AG08396 (cell line): ENCODE results near the gene TRIM7.
"Not testable (repeated sequence)": the region's sequence is repeated elsewhere in the genome, so short reads cannot be mapped to it uniquely, and the experiment has no call there.

Experiments
- DNase-seq: peaks from one replicate; pipeline ENCODE4 v3.0.0; 2012; ENCODE audit warnings: low spot score, mixed read lengths

Gene TRIM7

GRCh38 chr5:181212934-181213333 is 7.9 kb upstream of the TRIM7 start:
- no peak for DNase-seq

- no peak for DNase-seq
These were observed 7.1 kb upstream of the TRIM7 start for GRCh38 chr5:181212080-181212479.

- no peak for DNase-seq
These were observed 6.2 kb upstream of the TRIM7 start for GRCh38 chr5:181211208-181211607.

GRCh38 chr5:181210698-181211097 is 5.7 kb upstream of the TRIM7 start:
- not testable (repeated sequence) for DNase-seq

GRCh38 chr5:181210148-181210547 is 5.2 kb upstream of the TRIM7 start:
- not testable (repeated sequence) for DNase-seq

DNA sequence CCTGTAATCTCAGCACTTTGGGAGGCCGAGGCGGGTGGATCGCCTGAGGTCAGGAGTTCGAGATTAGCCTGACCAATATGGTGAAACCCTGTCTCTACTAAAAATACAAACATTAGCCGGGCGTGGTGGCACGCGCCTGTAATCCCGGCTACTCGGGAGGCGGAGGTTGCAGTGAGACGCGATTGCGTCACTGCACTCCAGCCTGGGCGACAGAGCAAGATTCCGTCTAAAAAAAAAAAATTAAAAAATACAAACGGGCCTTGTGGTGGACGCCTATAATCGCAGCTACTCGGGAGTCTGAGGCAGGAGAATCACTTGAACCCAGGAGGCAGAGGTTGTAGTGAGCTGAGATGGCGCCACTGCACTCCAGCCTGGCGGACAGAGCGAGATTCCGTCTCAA is 4.0 kb upstream of the TRIM7 start:
- DNase-seq = not testable (repeated sequence)

GRCh38 chr5:181207960-181208253 is 2.9 kb upstream of the TRIM7 start:
- no peak for DNase-seq

GRCh38 chr5:181207214-181207959 is 2.4 kb upstream of the TRIM7 start:
- peak; percentile 72 for DNase-seq

- DNase-seq = no peak
These were observed 1.0 kb upstream of the TRIM7 start for GRCh38 chr5:181205761-181206649.

DNA sequence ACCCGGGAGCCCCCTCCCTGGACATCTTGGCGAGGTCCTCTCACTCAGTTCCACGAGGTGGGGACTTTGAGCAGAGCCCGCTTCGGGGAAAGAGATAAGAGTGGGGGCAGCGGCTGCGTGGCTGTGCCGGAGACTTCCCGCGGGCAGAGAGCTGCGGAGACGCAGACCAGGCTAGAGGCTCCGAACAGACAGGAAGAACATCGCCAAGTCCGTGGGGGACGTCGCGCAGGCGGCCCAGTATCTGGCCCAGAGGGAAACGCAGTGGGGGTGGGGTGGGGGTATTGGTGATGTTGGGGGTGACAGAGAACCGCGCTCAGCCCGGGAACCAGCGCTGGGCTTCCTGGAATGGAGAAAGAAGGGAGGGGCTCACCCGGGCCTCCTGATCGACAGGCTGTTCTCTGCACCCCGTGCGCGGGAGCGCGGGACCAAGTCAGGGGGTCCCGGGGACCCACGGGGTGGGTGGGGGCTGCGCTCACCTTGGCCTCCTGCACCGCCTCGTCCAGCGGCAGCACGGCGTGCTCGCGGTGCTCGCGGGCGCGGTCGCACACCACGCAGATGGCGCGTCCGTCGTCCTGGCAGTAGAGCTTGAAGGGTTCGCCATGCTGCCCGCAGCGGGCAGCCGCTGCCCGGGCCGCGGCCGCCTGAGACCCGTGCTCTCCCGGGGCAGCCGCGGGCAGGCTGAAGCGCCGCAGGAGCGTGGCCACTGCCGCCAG is 727 bp downstream of the TRIM7 start:
- DNase-seq = peak; percentile 56

DNA sequence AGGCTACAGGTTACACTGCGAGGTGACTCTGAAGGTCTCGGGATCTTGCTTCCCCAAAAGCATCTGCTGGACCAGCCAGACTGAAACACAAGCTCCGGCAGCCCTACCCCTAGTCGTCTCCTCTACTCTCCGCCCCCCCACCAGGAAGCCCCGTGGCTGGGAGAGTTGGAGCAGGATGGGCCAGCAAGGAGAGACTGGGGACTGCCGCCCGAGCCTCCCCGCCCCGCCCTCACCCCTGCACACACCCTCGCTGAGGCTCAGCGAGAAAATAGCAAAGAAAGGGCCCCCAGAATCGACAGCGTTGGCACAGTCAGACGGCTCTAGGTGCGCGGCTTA is 1.3 kb downstream of the TRIM7 start:
- no peak for DNase-seq

GRCh38 chr5:181203093-181203711 is 1.8 kb downstream of the TRIM7 start:
- DNase-seq = no peak

GRCh38 chr5:181200816-181201215 is 4.2 kb downstream of the TRIM7 start:
- DNase-seq = no peak

DNA sequence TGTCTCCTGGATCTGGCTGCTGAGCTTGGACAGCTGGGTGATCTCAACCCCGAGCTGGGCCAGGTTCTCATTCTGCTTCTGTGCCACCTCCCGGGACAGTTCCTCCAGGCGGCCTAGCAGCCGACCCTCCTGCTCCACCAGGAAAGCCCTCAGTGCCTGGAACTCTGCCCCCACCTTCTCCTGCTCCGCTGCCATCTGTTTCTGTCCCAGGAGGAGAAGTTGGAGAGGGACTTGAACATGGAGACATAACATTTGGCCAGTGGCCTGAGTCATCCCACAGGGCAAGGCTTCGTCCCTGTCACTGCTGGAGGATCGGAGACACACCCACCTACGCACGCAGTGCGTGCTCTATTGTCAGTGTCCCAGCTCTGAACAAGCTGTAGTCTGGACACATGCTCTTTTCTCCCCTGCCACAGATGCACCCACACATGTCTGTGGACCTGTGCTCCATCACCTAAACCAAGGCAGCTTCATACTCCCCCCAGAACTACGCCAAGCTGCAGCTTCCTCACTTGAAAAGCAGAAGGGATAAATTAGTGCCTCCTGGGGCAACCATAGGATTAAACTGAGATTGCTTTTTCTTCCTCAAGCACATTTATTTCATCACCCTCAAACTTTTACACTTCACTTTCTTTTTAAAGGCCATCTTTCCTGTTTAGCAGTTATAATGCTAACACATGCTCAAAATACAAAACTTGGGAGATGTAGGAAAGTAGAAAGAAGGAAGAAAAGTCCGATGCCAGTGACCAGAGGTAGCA is 4.9 kb downstream of the TRIM7 start:
- no peak for DNase-seq

DNA sequence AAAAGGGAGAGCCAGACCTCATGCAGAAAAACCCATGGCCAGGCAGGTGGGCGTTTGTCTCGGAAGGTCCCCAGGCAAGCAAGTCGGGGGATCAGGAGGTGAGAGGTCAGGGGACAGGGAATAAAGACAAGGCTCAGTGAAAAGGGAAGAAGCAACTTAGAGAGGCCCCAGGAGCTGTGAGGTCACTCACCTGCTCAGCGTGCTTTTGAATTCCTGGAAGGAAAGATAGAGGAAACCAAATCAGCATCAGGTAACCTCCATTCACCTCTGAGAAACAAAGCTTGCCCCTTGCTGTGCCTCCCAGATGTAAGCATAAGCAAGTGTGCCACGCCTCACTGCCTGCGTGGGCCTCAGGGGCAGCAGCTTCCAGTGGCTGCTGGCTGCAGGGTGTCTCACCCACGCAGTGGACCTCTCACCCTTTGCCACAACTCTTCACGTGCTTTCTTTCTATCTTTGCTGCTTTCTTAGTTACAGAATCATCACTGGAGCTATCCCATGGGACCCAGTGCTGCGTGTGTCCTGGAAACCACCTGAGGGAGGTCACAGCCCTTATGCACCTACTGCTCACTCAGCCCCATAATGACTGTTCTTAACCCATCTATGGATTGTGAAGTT is 6.0 kb downstream of the TRIM7 start:
- no peak for DNase-seq

DNA sequence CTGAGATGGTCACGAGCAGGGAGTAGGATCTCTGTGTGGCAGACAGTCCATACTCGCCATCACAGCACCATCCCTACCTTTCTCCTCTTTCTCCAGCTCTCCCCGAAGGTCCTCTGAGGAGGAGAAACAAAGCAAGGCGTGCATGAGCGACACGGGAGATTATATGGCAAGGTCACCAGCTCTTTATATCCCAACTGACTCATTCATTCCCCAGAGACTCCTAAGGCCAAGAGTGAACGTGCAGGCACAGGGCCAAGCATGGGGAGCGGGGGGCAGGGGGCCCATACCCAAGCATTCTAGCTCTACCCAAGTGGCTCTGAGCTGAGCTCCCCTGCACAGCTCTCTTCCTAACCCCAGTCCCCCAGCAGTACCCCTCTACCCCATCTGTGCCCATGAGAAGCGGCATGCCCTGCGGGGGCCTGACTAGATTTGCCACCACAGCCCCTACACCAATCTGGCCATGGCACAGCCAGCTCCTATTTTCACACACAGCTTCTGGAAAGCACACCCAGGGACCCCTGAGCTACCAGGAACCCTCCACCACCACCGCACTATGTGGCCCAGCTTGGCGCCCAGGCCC is 6.8 kb downstream of the TRIM7 start:
- no peak for DNase-seq

DNA sequence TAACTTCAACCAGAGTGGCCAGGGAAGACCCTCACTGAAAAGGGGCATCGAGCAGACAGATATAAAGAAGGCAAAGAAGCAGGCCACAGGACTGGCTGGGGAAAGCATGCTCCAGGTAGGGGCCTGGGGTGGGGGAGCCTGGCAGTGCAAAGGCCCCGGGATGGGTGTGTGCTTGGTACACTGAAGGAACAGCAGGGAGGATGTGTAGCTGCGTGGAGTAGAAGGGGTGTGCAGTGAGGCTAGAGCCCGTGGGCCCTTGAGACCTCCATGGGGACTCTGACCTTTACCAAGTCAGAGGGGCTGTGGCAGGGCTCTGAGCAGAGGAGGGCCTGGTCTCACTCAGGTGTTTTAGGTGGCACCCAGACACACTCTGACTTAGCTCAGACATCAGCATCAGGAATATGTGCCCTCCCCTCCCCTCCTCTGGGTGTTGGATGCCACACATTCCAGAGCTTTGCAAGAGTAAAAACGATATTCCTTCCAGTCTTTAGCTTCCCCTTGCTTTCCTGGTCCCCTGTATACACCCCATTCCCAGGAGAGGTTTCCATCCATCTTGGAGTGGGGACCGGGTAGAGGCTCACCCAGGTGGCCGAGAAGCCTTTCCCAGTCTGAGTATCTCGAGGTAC is 7.6 kb downstream of the TRIM7 start:
- no peak for DNase-seq

- DNase-seq = no peak
These were observed 9.7 kb downstream of the TRIM7 start for GRCh38 chr5:181195249-181195761.

DNA sequence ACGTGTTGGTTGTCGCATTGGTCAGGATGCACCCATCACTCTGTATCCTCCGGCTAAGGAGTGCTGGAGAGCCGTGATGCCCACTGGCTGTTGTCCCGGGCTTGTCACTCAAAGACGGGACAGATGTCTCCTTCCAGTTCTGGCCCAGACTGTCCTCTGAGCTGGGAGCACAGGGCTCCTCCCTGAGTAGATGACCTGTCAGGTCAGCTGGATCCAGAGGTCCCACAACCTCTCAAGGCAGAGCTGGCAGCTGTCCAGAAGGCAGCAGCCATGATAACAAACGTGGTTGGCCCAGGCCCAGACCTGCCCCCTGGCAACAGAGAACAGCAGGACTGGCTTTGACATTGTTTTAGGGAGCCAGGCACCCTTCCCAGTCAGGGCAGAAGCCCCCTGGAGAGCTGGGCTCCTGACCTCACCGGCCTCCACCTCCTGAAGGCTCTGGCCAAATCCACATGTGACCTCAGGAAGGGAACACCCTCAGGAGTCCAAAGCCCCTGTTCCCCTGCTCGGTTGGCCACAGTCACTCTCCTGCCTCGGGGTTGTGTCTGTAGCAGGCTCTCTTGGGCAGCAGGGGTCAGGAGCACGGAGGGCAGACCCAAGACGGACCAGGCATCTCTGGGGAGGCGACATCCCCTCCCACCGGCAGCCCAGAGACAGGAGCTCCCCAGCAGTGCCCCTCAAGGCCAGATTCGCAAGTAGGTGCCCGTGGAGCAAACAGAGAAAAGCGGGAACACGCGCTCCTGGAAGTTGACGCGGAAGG is 10.3 kb downstream of the TRIM7 start:
- no peak for DNase-seq

DNA sequence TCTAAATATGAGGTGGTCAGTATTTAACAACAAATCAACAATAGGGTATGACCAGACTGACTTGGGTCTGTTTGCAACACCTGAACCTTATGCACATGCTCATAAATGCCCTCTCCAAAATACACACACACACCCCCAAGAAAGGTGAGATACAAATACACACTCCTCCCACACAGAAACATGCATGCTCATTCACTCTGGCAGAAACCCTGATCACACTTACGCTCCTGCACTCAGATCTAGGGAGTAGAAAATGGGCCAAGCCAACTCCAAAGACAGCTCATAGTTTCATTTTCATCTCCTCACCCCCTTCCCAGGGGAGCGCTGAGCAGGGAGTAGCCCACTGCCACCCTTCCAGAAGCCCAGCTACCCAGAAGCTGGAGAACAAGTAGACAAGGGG is 11.3 kb downstream of the TRIM7 start:
- DNase-seq = no peak
